ENCODE data around the gene BOLA2. TPM values are rescaled to one million over a fixed set of nuclear protein-coding genes. Genes with fewer than 3 reads are reported as not detected.
"Not testable (repeated sequence)": the region's sequence is repeated elsewhere in the genome, so short reads cannot be mapped to it uniquely, and the experiment has no call there.

Gene BOLA2
- total RNA-seq, 2 donors from 2014 or later, result 12.0 to 14.6 TPM

GRCh38 chr16:29423587-29423986, 30.6 kb downstream of the BOLA2 start:
- not testable (repeated sequence) for H3K4me3 Mint-ChIP-seq; H3K4me1 Mint-ChIP-seq (ENCODE audit: low read depth); H3K27me3 Mint-ChIP-seq (ENCODE audit: low read depth); H3K36me3 Mint-ChIP-seq (ENCODE audit: insufficient read depth in 2 of 2); H3K9me3 Mint-ChIP-seq; DNase-seq; ATAC-seq (replicated peaks in 1 of 2); H3K27ac Mint-ChIP-seq

DNA sequence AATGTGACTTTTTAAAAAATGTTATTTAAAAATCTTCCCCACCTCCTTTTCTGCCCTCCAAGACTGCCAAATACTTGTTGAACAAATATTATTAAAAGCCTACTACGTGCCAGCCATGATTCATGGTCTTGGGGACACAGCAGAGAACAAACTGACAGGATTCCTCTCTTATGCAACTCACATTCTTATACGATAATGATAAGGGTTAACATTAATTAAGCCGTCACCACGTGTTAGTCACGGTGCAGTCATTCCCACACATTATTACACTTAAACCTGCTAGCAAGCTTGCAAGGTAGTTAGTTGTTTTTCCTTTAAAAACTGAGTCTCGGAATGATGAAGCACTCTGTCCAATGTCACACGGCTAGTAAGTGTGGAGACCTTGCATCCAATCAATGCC, 48.9 kb downstream of the BOLA2 start:
- H3K36me3 Mint-ChIP-seq (ENCODE audit: insufficient read depth in 2 of 2); H3K4me3 Mint-ChIP-seq; DNase-seq; H3K27me3 Mint-ChIP-seq (ENCODE audit: low read depth); H3K4me1 Mint-ChIP-seq (ENCODE audit: low read depth); H3K9me3 Mint-ChIP-seq; ATAC-seq (replicated peaks in 1 of 2); H3K27ac Mint-ChIP-seq: not testable (repeated sequence)

Other genes starting within 250 kb of the BOLA2 start
- gene NPIPB11, start 47.6 kb downstream of the BOLA2 start, total RNA-seq, result 1 to 10 TPM in 1 of 2 donors, under 1 TPM in 1; 0.97 to 1.7 TPM
- gene SLX1B, start 182 bp upstream of the BOLA2 start, total RNA-seq, result 10 to 100 TPM; 44.6 to 78.6 TPM
- 1 to 10 TPM; 1.4 to 2.0 TPM for gene SULT1A4, start 5.6 kb upstream of the BOLA2 start, total RNA-seq
- gene NPIPB12, start 52.1 kb upstream of the BOLA2 start, total RNA-seq, result 10 to 100 TPM; 81.5 to 90.4 TPM
- 10 to 100 TPM; 77.4 to 84.4 TPM for gene SPN, start 208.9 kb upstream of the BOLA2 start, total RNA-seq
- 1 to 10 TPM; 4.5 to 5.6 TPM for gene QPRT, start 224.8 kb upstream of the BOLA2 start, total RNA-seq

Data from activated T-cell treated with anti-CD3 and anti-CD28 coated beads, Interleukin-2, amount 50 U/mL, for 72 hours (primary cell).